ENCODE measurements around the gene EPAS1. TPM values are rescaled to one million over a fixed set of nuclear protein-coding genes. Genes with fewer than 3 reads are reported as not detected.

EPAS1 gene
- total RNA-seq, 4 donors from 2014 or later, result 102 to 260 (median 167) TPM

GRCh38 chr2:46290078-46290477 is 7.1 kb upstream of the EPAS1 start:
- TF ChIP-seq CTCF (IDR thresholded peaks at IDR 0.05), result no peak
- TF ChIP-seq POLR2A (IDR thresholded peaks at IDR 0.05), result no peak
- no peak for TF ChIP-seq EP300 (IDR thresholded peaks at IDR 0.05; ENCODE audit: low read depth)
- no peak for TF ChIP-seq POLR2AphosphoS5 (IDR thresholded peaks at IDR 0.05)
- in situ Hi-C loops (cut with MboI; ENCODE audit: low pct_ligation_motif_present in 1 of 4, low pct_unique_long_range_greater_than_20kb in 1 of 4, low sequenced_read_pairs in 3 of 4), result loop anchor here in 1 of 4 donors (25.0 kb wide), 1 partner anchor 228 kb away; no protein-coding TSS in a partner anchor
- no peak overlapping the region for H3K4me3 ChIP-seq
- H3K27ac ChIP-seq, result no peak overlapping the region
- intact Hi-C loops (cut with DNase I; ENCODE audit: low total_unique reads), result no loop called here
- H3K36me3 ChIP-seq, result no peaks in the 10 kb centered on the region
- WGBS, 2 donors (ENCODE audit: low coverage in 1 of 2), result 78% methylated on average over 5 of the region's 5 CpGs; no CpG with 5 or more reads in 1 of the 2 donors
- H3K9me3 ChIP-seq, result no peaks in the 10 kb centered on the region
- H3K27me3 ChIP-seq, result no peaks in the 10 kb centered on the region
- H3K4me1 ChIP-seq, result peaks cover 0 to 6% (median 0%) of the 10 kb centered on the region in 4 donors
- DNase-seq, result no peak

- H3K27ac ChIP-seq, result no peak overlapping the region
- no peak overlapping the region for H3K4me3 ChIP-seq
- TF ChIP-seq POLR2AphosphoS5 (IDR thresholded peaks at IDR 0.05) (no peak), CTCF (IDR thresholded peaks at IDR 0.05) (no peak), EP300 (IDR thresholded peaks at IDR 0.05; ENCODE audit: low read depth) (no peak), POLR2A (IDR thresholded peaks at IDR 0.05) (no peak)
- H3K36me3 ChIP-seq, result no peaks in the 10 kb centered on the region
- DNase-seq, result no peak
- intact Hi-C loops (cut with DNase I; ENCODE audit: low total_unique reads), result no loop called here
- in situ Hi-C loops (cut with MboI; ENCODE audit: low pct_ligation_motif_present in 1 of 4, low pct_unique_long_range_greater_than_20kb in 1 of 4, low sequenced_read_pairs in 3 of 4), result loop anchor here in 1 of 4 donors (25.0 kb wide), 1 partner anchor 231 kb away; no protein-coding TSS in a partner anchor
- no peaks in the 10 kb centered on the region for H3K9me3 ChIP-seq
- peaks cover 0 to 15% (median 3%) of the 10 kb centered on the region in 4 donors for H3K4me1 ChIP-seq
- 68 to 80% methylated on average over 3 to 4 of the region's 4 CpGs for WGBS, 2 donors (ENCODE audit: low coverage in 1 of 2)
- H3K27me3 ChIP-seq, result no peaks in the 10 kb centered on the region
These were observed 3.7 kb upstream of the EPAS1 start for GRCh38 chr2:46293466-46293865.

GRCh38 chr2:46294176-46294836 is 2.9 kb upstream of the EPAS1 start:
- H3K27ac ChIP-seq, result no peak overlapping the region
- intact Hi-C loops (cut with DNase I; ENCODE audit: low total_unique reads) (no loop called here), in situ Hi-C loops (cut with MboI; ENCODE audit: low pct_ligation_motif_present in 1 of 4, low pct_unique_long_range_greater_than_20kb in 1 of 4, low sequenced_read_pairs in 3 of 4) (loop anchor here in 1 of 4 donors (25.0 kb wide), 1 partner anchor 232 kb away; no protein-coding TSS in a partner anchor)
- peak; percentile 47 for DNase-seq
- peak; percentile 9 to 35 (median 27) for TF ChIP-seq CTCF (IDR thresholded peaks at IDR 0.05)
- TF ChIP-seq EP300 (IDR thresholded peaks at IDR 0.05; ENCODE audit: low read depth), result no peak
- H3K4me1 ChIP-seq, result peaks cover 0 to 24% (median 5%) of the 10 kb centered on the region in 4 donors
- no peak overlapping the region for H3K4me3 ChIP-seq
- no peaks in the 10 kb centered on the region for H3K27me3 ChIP-seq
- WGBS, 2 donors (ENCODE audit: low coverage in 1 of 2), result 17 to 54% methylated on average over 1 to 7 of the region's 7 CpGs
- no peaks in the 10 kb centered on the region for H3K36me3 ChIP-seq
- H3K9me3 ChIP-seq, result no peaks in the 10 kb centered on the region

GRCh38 chr2:46296216-46296839 is 879 bp upstream of the EPAS1 start:
- intact Hi-C loops (cut with DNase I; ENCODE audit: low total_unique reads), result no loop called here
- Histone ChIP-seq H3K4me3 (peak overlapping the region; percentile 40 to 86 (median 65)), H3K4me1 (peaks cover 0 to 38% (median 20%) of the 10 kb centered on the region in 4 donors), H3K27ac (peak overlapping the region; percentile 88 to 92 (median 90)), H3K27me3 (no peaks in the 10 kb centered on the region), H3K9me3 (no peaks in the 10 kb centered on the region), H3K36me3 (no peaks in the 10 kb centered on the region)
- 43 to 84% methylated on average over 3 to 28 of the region's 28 CpGs for WGBS, 2 donors (ENCODE audit: low coverage in 1 of 2)
- peak in 2 of 5 experiments; percentile 12 to 21 for TF ChIP-seq CTCF (IDR thresholded peaks at IDR 0.05)
- TF ChIP-seq EP300 (IDR thresholded peaks at IDR 0.05; ENCODE audit: low read depth), result no peak
- DNase-seq, result peak; percentile 49
- in situ Hi-C loops (cut with MboI; ENCODE audit: low pct_ligation_motif_present in 1 of 4, low pct_unique_long_range_greater_than_20kb in 1 of 4, low sequenced_read_pairs in 3 of 4), result loop anchor here in 1 of 4 donors (25.0 kb wide), 1 partner anchor 234 kb away; no protein-coding TSS in a partner anchor

All from transverse colon (tissue), 4 donors.